ENCODE results near the gene SNRNP40.
A peak's percentile ranks its signal among the peaks of the same experiment; 100 is the strongest.

SNRNP40 gene

DNA sequence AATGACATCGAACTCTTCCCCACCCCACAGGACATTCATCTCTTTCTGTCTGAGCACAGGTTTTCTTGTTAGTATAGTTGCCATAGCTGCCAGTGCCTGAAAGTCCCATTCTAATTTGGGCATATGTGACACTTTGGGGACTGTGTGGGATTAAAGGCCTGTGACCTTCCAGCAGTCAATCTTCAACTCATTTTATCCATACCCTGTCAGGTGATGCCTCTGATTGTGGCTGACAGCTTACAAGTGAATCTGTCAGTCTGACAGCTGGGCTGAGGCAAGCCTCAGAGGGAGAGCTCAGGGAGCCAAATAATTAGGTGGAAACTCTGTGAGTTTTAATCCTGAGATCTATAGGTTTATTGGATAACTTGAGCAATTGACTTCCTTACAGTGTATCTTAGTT is 29.9 kb upstream of the SNRNP40 start:
- TF ChIP-seq, protein P1, sequence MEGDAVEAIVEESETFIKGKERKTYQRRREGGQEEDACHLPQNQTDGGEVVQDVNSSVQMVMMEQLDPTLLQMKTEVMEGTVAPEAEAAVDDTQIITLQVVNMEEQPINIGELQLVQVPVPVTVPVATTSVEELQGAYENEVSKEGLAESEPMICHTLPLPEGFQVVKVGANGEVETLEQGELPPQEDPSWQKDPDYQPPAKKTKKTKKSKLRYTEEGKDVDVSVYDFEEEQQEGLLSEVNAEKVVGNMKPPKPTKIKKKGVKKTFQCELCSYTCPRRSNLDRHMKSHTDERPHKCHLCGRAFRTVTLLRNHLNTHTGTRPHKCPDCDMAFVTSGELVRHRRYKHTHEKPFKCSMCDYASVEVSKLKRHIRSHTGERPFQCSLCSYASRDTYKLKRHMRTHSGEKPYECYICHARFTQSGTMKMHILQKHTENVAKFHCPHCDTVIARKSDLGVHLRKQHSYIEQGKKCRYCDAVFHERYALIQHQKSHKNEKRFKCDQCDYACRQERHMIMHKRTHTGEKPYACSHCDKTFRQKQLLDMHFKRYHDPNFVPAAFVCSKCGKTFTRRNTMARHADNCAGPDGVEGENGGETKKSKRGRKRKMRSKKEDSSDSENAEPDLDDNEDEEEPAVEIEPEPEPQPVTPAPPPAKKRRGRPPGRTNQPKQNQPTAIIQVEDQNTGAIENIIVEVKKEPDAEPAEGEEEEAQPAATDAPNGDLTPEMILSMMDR (IDR thresholded peaks at IDR 0.05; ENCODE audit: low read depth, low read length, missing control alignments), result no peak
- DNase-seq (ENCODE audit: extremely low read depth, low read depth), result no peak
- H3K4me3 ChIP-seq (replicated peaks; ENCODE audit: low read depth, low read length), result no peak overlapping the region

DNA sequence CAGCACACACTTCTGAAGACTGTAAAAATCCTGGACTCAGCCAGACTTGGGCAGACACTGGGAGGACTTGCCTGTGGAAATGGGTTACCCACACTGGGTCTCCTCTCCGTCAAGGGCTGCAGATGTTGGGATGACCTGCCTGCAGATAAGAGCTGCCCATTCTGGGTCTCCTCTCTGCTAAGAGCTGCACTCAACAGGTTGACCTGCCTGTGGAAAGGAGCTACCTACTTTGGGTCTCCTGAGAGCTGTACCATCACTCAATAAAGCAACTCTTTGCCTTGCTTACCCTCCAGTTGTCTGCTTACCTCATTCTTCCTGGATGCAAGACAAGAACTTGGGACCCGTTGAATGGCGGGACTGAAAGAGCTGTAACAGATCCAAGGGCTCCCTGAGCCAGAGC is 28.4 kb upstream of the SNRNP40 start:
- TF ChIP-seq, protein P1 (IDR thresholded peaks at IDR 0.05; ENCODE audit: low read depth, low read length, missing control alignments), result no peak
- H3K4me3 ChIP-seq (replicated peaks; ENCODE audit: low read depth, low read length), result no peak overlapping the region
- no peak for DNase-seq (ENCODE audit: extremely low read depth, low read depth)

DNA sequence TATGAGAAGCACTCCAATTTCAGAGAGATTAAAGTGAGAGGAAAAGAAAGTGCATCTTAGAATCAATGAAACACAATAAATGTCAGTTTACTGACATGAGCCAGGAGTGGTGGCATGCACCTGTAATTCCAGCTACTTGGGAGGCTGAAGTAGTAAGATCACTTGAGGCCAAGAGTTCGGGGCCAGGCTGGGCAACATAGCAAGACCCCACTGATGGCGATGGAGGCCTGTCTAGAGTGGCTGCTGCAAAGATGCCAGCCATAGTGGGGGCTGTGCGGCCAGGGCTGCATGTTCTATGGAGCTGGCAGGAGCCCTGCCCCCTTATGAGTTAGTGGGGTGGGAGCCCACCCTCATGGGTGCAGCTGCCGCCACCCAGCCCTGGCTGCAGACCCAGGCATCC is 27.5 kb upstream of the SNRNP40 start:
- DNase-seq (ENCODE audit: extremely low read depth, low read depth), result no peak
- no peak overlapping the region for H3K4me3 ChIP-seq (replicated peaks; ENCODE audit: low read depth, low read length)
- TF ChIP-seq, protein P1 (IDR thresholded peaks at IDR 0.05; ENCODE audit: low read depth, low read length, missing control alignments), result no peak

DNA sequence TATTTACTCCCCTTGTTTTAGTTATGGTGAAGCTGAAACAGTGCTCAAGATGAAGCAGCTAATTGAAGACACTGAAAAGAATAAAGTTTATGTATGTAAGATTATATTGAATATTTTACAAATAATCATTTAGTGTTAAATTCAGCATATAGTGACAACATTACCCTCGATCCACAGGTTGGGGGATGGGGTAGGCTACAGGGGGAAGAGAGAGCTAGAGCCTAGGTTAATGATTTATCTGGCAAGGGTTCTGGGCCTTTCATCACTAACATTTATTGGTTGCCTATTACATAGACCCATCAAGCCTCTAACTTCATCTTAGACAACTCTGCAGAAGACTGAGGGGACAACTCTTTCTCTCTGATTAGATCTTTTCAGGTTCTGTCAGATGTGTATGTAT is 21.6 kb upstream of the SNRNP40 start:
- TF ChIP-seq, protein P1 (IDR thresholded peaks at IDR 0.05; ENCODE audit: low read depth, low read length, missing control alignments), result no peak
- DNase-seq (ENCODE audit: extremely low read depth, low read depth), result no peak
- no peak overlapping the region for H3K4me3 ChIP-seq (replicated peaks; ENCODE audit: low read depth, low read length)

DNA sequence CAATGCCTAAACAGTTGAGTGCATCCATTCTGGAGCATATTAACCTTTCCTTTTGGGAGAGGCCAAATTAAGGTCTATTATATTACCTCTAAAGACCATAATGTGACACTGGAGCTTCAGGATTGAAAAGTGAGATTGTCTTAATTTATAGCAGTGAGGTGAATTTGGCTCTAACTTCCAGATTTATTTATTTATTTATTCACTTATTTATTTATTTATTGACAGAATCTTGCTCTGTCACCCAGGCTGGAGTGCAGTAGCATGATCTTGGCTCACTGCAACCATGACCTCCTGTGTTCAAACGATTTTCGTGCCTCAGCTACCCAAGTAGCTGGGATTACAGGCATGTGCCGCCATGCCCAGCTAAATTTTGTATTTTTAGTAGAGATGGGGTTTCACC is 19.3 kb upstream of the SNRNP40 start:
- H3K4me3 ChIP-seq (replicated peaks; ENCODE audit: low read depth, low read length), result no peak overlapping the region
- no peak for DNase-seq (ENCODE audit: extremely low read depth, low read depth)
- TF ChIP-seq, protein P1 (IDR thresholded peaks at IDR 0.05; ENCODE audit: low read depth, low read length, missing control alignments), result no peak

DNA sequence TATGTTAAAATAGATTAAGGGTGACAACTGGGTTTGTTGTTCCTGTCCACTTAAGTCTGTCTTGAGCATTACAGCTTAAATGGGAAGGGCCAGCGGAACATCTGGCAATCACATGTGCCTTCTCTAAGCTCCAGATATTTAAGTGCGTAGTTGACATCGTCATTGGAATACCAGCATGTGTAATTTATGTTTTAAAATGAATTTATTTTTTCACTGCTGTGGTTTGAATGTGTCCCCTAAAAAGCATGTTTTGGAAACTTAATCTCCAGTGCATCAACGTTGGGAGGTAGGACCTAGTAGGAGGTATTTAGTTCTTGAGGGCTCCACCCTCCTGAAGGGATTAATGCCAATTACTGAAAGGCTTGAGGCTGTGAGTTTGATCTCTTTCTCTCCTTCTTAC is 13.6 kb upstream of the SNRNP40 start:
- no peak overlapping the region for H3K4me3 ChIP-seq (replicated peaks; ENCODE audit: low read depth, low read length)
- TF ChIP-seq, protein P1 (IDR thresholded peaks at IDR 0.05; ENCODE audit: low read depth, low read length, missing control alignments), result no peak
- DNase-seq (ENCODE audit: extremely low read depth, low read depth), result peak; percentile 95

DNA sequence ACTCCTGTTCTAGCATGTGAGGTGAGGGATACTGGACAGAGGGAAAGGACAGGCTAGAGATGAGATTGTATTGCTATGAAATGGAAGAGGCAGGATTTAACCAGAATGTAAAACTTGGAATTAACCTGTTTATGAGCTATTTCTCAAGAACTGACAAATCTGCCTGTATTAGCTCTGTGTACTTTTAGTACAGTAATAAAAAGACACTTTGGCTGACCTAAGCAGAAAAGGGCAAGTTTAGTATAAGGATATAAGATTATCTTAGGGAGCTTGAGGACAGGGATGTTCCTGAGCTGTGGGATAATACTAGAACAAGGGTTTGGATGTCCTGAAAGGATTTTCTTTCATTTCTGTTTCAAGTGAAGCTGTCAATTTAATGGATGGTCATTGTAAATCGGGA is 11.4 kb upstream of the SNRNP40 start:
- TF ChIP-seq, protein P1 (IDR thresholded peaks at IDR 0.05; ENCODE audit: low read depth, low read length, missing control alignments), result no peak
- no peak overlapping the region for H3K4me3 ChIP-seq (replicated peaks; ENCODE audit: low read depth, low read length)
- no peak for DNase-seq (ENCODE audit: extremely low read depth, low read depth)
